Caco-2 (cell line): ENCODE measurements around the gene XPNPEP1. TPM values are rescaled to one million over a fixed set of nuclear protein-coding genes. Genes with fewer than 3 reads are reported as not detected.

ENCODE experiments used
- BruUV-seq: library from RNA; stranded (reverse); fragments of 400-500 nt; replicated peaks from 2 replicates; lab custom pipeline; 2021; lab: Mats Ljungman, UMichigan
- CTCF ChIA-PET: fragments of 300-600 bp; sonication (Branson Sonifier 250); formaldehyde crosslinking; loops from one replicate; lab custom pipeline; 2022; ENCODE audit warnings: antibody characterized with exemption; lab: Charles Lee
- POLR2A ChIA-PET: fragments of 300-600 bp; sonication (Branson Sonifier 250); formaldehyde crosslinking; loops from one replicate; lab custom pipeline; 2022; ENCODE audit warnings: antibody characterized with exemption; lab: Charles Lee
- DNase-seq, 2 experiments: peaks; one replicate each; pipeline versions ENCODE4 v3.0.0 to v3.0.0-alpha.2; 2020 to 2022
- H3K27me3 ChIP-seq: replicated peaks from 2 replicates; pipeline ENCODE4 v1.6.0; 2011; ENCODE audit warnings: low read length; ENCODE audit not compliant: control insufficient read depth, insufficient read depth
- H3K36me3 ChIP-seq: 2 replicates; pipeline ENCODE4 v1.5.1; 2011; ENCODE audit warnings: low read length; ENCODE audit not compliant: control insufficient read depth, insufficient read depth
- H3K4me1 ChIP-seq: fragments of 250-450 bp; sonication (Bioruptor Pico); 2 replicates; pipeline ENCODE4 v1.5.1; 2020; ENCODE audit warnings: mild to moderate bottlenecking
- H3K4me3 ChIP-seq: 2 replicates; pipeline ENCODE4 v1.5.1; 2011; ENCODE audit warnings: low read depth, mild to moderate bottlenecking, control low read depth, low read length
- H3K9me3 ChIP-seq: fragments of 250-450 bp; sonication (Bioruptor Pico); 2 replicates; pipeline ENCODE4 v1.5.1; 2020; ENCODE audit warnings: mild to moderate bottlenecking, moderate library complexity
- H3K27ac Mint-ChIP-seq: one replicate; pipeline ENCODE4 v1.8.0; 2022; ENCODE audit warnings: mixed read lengths; ENCODE audit not compliant: unreplicated experiment
- H3K27me3 Mint-ChIP-seq: one replicate; pipeline ENCODE4 v1.8.0; 2022; ENCODE audit warnings: mixed read lengths; ENCODE audit not compliant: insufficient read depth, unreplicated experiment
- H3K36me3 Mint-ChIP-seq: one replicate; pipeline ENCODE4 v1.8.0; 2022; ENCODE audit warnings: mild to moderate bottlenecking, mixed read lengths; ENCODE audit not compliant: insufficient read depth, unreplicated experiment
- H3K4me1 Mint-ChIP-seq: one replicate; pipeline ENCODE4 v1.8.0; 2022; ENCODE audit warnings: low read depth, mixed read lengths; ENCODE audit not compliant: unreplicated experiment
- H3K4me3 Mint-ChIP-seq: one replicate; pipeline ENCODE4 v1.8.0; 2022; ENCODE audit warnings: mild to moderate bottlenecking, moderate library complexity, mixed read lengths; ENCODE audit not compliant: unreplicated experiment
- H3K9me3 Mint-ChIP-seq: one replicate; pipeline ENCODE4 v1.8.0; 2022; ENCODE audit warnings: mixed read lengths; ENCODE audit not compliant: unreplicated experiment
- CTCF ChIP-seq, 2 experiments: fragments of 200-600 bp in 1 of 2; IDR thresholded peaks; 1 replicate in 1 of 2; 2 replicates in 1 of 2; pipeline versions ENCODE4 v1.5.1 to v1.8.0; 2011 to 2022; ENCODE audit warnings: antibody characterized with exemption in 1 of 2, control low read depth in 1 of 2, inconsistent platforms in 1 of 2, low read depth in 1 of 2, low read length in 1 of 2, mild to moderate bottlenecking in 1 of 2, moderate library complexity in 1 of 2; ENCODE audit not compliant: insufficient read depth in 1 of 2, severe bottlenecking in 1 of 2, unreplicated experiment in 1 of 2
- intact Hi-C: fragments of 100-400 bp; cut with micrococcal nuclease; formaldehyde crosslinking; loops from one replicate; pipeline ENCODE4 v1.10.0; 2022; ENCODE audit not compliant: unreplicated experiment
- total RNA-seq: library from RNA; stranded (reverse); gene quantifications from 2 replicates; pipeline ENCODE4 v1.2.3, GENCODE V29; 2022

XPNPEP1 gene
- total RNA-seq, 1 experiment from 2014 or later: 92.4 TPM

DNA sequence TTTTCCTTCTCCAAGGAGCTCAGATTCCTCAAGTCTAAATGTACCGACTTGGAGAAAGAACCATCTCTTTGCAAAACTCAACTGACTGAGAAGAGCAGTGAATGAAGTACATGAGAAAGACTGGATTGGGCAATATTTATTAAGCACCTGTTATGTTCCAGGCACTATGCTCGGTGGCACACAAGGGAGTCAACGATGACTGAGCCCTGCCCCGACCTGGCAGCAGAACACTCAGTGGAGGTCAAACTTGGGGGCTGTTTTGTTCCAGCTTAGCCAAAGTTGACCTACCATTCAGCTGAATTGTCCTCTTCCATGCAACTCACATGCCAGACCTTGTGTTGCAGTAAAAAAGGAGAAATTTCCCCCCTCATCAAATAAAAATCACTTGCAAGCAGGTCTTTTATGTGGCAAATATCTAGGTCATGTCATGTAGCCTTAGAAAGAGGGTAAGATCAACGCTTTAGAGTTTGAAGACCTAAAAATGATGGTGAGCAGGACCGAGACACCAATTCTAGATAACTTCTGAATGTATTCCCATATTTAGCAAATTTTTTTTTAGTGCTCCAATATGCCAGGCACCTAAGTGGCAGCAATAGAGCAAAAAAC, 14.3 kb upstream of the XPNPEP1 start:
- H3K9me3 Mint-ChIP-seq: no peaks in the 10 kb centered on the region
- TF ChIP-seq CTCF (IDR thresholded peaks at IDR 0.05; ENCODE audit: insufficient read depth in 1 of 2, low read depth in 1 of 2, low read length in 1 of 2, severe bottlenecking in 1 of 2, unreplicated experiment in 1 of 2): no peak
- peaks cover 7% of the 10 kb centered on the region for H3K4me1 Mint-ChIP-seq
- Histone ChIP-seq H3K4me1 (no peaks in the 10 kb centered on the region), H3K4me3 (no peak overlapping the region), H3K27me3 (no peaks in the 10 kb centered on the region), H3K36me3 (no peaks in the 10 kb centered on the region), H3K9me3 (no peaks in the 10 kb centered on the region)
- H3K27me3 Mint-ChIP-seq: no peaks in the 10 kb centered on the region
- intact Hi-C loops: no loop called here
- ChIA-PET CTCF (no interaction called here), POLR2A (no interaction called here)
- no peak overlapping the region for H3K27ac Mint-ChIP-seq
- H3K4me3 Mint-ChIP-seq: no peak overlapping the region
- H3K36me3 Mint-ChIP-seq: no peaks in the 10 kb centered on the region
- BruUV-seq: no TSS peak
- no peak for DNase-seq

DNA sequence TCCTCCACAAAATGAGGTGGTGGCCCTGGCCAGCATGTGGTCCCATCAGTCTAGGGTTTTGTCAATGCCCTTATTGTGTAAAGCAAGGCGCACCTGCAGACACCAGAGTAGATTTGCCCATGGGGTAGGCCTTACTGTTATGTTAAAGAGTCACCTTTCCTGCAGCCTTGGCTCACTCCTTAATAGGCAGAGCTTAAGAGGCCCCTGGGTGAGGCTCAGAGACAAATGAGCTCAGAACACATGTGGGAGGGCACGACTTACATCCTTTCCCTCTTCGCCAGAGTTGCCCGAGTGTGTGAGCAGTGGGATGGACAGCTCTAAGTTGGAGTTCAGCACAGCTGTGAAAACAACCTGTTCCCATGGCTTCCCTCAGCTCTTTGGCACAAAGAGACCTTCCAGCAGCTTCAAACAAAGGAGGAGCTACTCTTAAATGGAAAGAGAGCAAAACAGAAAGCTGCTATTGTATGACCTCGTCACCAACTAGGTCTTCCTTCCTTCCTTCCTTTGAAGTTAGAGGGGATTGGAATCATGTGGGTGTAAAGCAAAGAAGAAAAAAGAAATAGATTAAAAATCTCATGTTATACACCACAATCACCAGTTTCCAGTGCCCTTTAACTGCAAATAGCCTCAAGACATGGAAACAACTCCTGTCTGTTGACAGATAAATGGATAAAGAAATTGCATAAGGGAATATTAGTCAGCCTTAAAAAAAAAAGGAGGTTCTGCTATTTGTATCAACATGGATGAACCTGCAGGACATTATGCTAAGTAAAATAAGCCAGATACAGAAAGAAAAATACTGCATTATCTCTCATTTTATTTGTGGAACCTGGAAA, 11.9 kb upstream of the XPNPEP1 start:
- no peak overlapping the region for H3K4me3 Mint-ChIP-seq

More for the DNA sequence above, 11.9 kb upstream of the XPNPEP1 start:
- DNase-seq: no peak
- no TSS peak for BruUV-seq
- Mint-ChIP-seq H3K27me3 (no peaks in the 10 kb centered on the region), H3K36me3 (no peaks in the 10 kb centered on the region), H3K27ac (no peak overlapping the region), H3K9me3 (no peaks in the 10 kb centered on the region), H3K4me1 (no peaks in the 10 kb centered on the region)
- H3K4me1 ChIP-seq: no peaks in the 10 kb centered on the region
- ChIA-PET POLR2A (no interaction called here), CTCF (no interaction called here)
- H3K36me3 ChIP-seq: no peaks in the 10 kb centered on the region
- no peaks in the 10 kb centered on the region for H3K9me3 ChIP-seq
- TF ChIP-seq CTCF (IDR thresholded peaks at IDR 0.05; ENCODE audit: insufficient read depth in 1 of 2, low read depth in 1 of 2, low read length in 1 of 2, severe bottlenecking in 1 of 2, unreplicated experiment in 1 of 2): no peak
- no peak overlapping the region for H3K4me3 ChIP-seq
- no peaks in the 10 kb centered on the region for H3K27me3 ChIP-seq
- intact Hi-C loops: no loop called here
